AG04449 (cell line): Measurements from ENCODE around the gene S100PBP.

Experiments
- CTCF ChIA-PET: fragments of 350-600 bp; formaldehyde crosslinking; extraction: SDS; loops from one replicate; lab custom pipeline; 2021; ENCODE audit warnings: antibody characterized with exemption; lab: Yijun Ruan, JAX
- POLR2A ChIA-PET: fragments of 400-600, 350-600 bp; formaldehyde crosslinking; extraction: SDS; loops from one replicate; lab custom pipeline; 2020; ENCODE audit warnings: antibody characterized with exemption, inconsistent platforms; lab: Yijun Ruan, JAX
- DNase-seq: peaks from one replicate; pipeline ENCODE4 v3.0.0-alpha.2; 2010; ENCODE audit warnings: low read depth, low spot score
- H3K4me3 ChIP-seq: 2 replicates; pipeline ENCODE4 v1.5.1; 2011; ENCODE audit warnings: low read depth, mild to moderate bottlenecking, control low read depth, low read length
- TF ChIP-seq, protein P1 (sequence below): IDR thresholded peaks from one replicate; pipeline ENCODE4 v1.5.1; 2011; ENCODE audit warnings: mild to moderate bottlenecking, moderate library complexity, low read length, control low read depth, inconsistent platforms; ENCODE audit not compliant: insufficient read depth; ENCODE audit errors: missing control alignments

Gene S100PBP

DNA sequence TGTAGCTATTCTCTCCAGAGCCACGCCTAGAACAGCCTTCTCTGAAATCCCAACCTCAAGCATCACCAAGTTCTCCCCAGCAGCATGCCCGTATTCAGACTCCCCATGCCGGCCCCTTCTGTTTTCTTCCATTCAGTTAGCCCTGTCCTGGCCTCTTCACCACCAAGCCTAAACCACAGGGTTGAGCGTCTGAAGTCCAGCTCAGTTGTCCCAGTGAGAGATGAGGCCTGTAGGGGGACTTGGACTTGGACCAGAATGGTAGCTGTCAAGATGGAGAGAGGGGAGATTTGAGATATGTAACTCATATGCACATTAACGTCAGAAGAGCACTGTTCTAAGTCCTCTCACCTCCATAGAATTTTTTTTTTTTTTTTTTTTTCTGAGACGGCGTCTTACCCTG, 89.2 kb downstream of the S100PBP start:
- POLR2A ChIA-PET = no interaction called here

DNA sequence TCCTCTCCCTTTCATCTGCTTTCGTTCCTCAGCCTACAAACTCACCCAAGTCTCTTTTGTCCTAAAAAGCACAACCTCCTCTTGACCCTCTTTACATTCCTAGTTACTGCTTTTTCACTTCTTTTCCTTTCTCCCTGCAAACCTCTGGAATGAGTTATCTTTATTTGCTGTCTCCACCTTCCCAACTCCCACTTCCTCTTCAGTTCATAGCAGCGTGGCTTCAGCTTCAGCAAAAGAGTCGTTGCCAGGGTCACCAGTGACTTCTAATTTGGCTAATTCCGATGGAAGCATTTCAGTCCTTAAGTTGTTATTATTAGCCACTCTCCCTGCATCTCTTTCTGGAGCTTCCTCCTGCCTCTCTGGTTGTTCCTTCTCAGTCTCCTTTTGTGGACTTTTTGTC, 90.0 kb downstream of the S100PBP start:
- H3K4me3 ChIP-seq = no peak overlapping the region
- DNase-seq = no peak
- ChIA-PET POLR2A (no interaction called here), CTCF (interaction anchor here (0.9 to 1.6 kb wide), 9 partner anchors 9 to 185 kb away, joined by 3 to 7 read pairs (median 3); no protein-coding TSS in a partner anchor)
- TF ChIP-seq, protein P1, sequence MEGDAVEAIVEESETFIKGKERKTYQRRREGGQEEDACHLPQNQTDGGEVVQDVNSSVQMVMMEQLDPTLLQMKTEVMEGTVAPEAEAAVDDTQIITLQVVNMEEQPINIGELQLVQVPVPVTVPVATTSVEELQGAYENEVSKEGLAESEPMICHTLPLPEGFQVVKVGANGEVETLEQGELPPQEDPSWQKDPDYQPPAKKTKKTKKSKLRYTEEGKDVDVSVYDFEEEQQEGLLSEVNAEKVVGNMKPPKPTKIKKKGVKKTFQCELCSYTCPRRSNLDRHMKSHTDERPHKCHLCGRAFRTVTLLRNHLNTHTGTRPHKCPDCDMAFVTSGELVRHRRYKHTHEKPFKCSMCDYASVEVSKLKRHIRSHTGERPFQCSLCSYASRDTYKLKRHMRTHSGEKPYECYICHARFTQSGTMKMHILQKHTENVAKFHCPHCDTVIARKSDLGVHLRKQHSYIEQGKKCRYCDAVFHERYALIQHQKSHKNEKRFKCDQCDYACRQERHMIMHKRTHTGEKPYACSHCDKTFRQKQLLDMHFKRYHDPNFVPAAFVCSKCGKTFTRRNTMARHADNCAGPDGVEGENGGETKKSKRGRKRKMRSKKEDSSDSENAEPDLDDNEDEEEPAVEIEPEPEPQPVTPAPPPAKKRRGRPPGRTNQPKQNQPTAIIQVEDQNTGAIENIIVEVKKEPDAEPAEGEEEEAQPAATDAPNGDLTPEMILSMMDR = no peak

More for the DNA sequence above, 89.2 kb downstream of the S100PBP start:
- DNase-seq = no peak
- H3K4me3 ChIP-seq = no peak overlapping the region
- CTCF ChIA-PET = interaction anchor here (0.6 to 1.6 kb wide), 3 partner anchors 17 to 186 kb away, joined by 3 to 5 read pairs (median 5); no protein-coding TSS in a partner anchor
- TF ChIP-seq, protein P1 = no peak
